ENCODE data around the gene NR1D2. TPM values are rescaled to one million over a fixed set of nuclear protein-coding genes. Genes with fewer than 3 reads are reported as not detected.

NR1D2 gene
- total RNA-seq, 1 experiment from 2014 or later, result 23.9 TPM

DNA sequence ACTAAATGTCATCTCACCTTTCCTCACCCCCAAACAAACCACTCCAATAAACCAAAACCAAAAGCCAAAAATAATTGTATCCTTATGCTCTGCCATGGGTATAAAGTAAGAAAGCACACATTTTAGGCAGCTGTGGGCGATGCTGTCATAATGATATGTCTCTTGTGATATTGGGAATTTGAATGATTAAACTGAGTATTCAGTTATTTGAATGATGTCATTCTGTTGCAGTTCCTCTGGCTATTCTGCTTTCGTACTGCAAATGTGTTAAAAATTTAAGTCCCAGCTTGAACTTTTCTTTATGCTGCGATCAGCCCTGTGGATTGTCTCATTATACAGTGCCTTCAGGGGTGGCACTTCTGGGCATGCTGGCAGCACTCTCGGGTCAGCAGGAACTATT, 10.8 kb upstream of the NR1D2 start:
- no peak overlapping the region for H3K4me3 ChIP-seq (ENCODE audit: low read depth, low read length)
- H3K27ac Mint-ChIP-seq (ENCODE audit: unreplicated experiment), result no peak overlapping the region
- H3K36me3 Mint-ChIP-seq (ENCODE audit: insufficient read depth, unreplicated experiment), result no peaks in the 10 kb centered on the region
- ChIA-PET CTCF (no interaction called here), POLR2A (no interaction called here)
- BruUV-seq (replicated peaks), result no TSS peak
- no peaks in the 10 kb centered on the region for H3K4me1 Mint-ChIP-seq (ENCODE audit: low read depth, unreplicated experiment)
- no peaks in the 10 kb centered on the region for H3K27me3 Mint-ChIP-seq (ENCODE audit: insufficient read depth, unreplicated experiment)
- H3K27me3 ChIP-seq (replicated peaks; ENCODE audit: control insufficient read depth, insufficient read depth, low read length), result no peaks in the 10 kb centered on the region
- no peaks in the 10 kb centered on the region for H3K36me3 ChIP-seq (ENCODE audit: control insufficient read depth, insufficient read depth, low read length)
- intact Hi-C loops (cut with micrococcal nuclease; ENCODE audit: unreplicated experiment), result no loop called here
- no peaks in the 10 kb centered on the region for H3K9me3 ChIP-seq
- peaks cover 7% of the 10 kb centered on the region for H3K9me3 Mint-ChIP-seq (ENCODE audit: unreplicated experiment)
- no peaks in the 10 kb centered on the region for H3K4me1 ChIP-seq
- TF ChIP-seq, protein P1, sequence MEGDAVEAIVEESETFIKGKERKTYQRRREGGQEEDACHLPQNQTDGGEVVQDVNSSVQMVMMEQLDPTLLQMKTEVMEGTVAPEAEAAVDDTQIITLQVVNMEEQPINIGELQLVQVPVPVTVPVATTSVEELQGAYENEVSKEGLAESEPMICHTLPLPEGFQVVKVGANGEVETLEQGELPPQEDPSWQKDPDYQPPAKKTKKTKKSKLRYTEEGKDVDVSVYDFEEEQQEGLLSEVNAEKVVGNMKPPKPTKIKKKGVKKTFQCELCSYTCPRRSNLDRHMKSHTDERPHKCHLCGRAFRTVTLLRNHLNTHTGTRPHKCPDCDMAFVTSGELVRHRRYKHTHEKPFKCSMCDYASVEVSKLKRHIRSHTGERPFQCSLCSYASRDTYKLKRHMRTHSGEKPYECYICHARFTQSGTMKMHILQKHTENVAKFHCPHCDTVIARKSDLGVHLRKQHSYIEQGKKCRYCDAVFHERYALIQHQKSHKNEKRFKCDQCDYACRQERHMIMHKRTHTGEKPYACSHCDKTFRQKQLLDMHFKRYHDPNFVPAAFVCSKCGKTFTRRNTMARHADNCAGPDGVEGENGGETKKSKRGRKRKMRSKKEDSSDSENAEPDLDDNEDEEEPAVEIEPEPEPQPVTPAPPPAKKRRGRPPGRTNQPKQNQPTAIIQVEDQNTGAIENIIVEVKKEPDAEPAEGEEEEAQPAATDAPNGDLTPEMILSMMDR (IDR thresholded peaks at IDR 0.05; ENCODE audit: insufficient read depth in 1 of 2, low read depth in 1 of 2, low read length in 1 of 2, severe bottlenecking in 1 of 2, unreplicated experiment in 1 of 2), result no peak
- DNase-seq, result no peak
- no peak overlapping the region for H3K4me3 Mint-ChIP-seq (ENCODE audit: unreplicated experiment)

DNA sequence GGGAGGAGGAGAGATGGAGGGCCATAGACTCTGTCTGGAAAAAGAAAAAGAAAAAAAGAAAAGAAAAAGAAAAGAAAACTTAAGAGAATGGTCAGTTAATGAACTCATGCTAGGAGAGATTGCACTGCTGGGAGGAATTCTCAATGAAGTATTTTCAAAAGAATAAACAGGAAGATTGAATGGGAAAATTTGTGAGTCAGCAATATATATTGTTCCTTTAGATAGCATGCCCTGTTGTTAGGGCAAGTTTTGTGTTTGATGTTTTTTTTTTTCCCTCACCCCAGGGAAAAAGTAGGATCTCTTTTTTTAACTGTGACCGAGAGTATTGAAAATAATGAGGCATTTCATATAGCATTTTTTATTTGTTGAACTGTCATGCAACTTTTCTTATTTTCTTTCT, 7.8 kb upstream of the NR1D2 start:
- ChIA-PET CTCF (no interaction called here), POLR2A (no interaction called here)
- H3K4me1 ChIP-seq, result no peaks in the 10 kb centered on the region
- no peaks in the 10 kb centered on the region for H3K9me3 ChIP-seq
- Mint-ChIP-seq H3K27me3 (ENCODE audit: insufficient read depth, unreplicated experiment) (no peaks in the 10 kb centered on the region), H3K4me3 (ENCODE audit: unreplicated experiment) (no peak overlapping the region), H3K36me3 (ENCODE audit: insufficient read depth, unreplicated experiment) (no peaks in the 10 kb centered on the region), H3K4me1 (ENCODE audit: low read depth, unreplicated experiment) (no peaks in the 10 kb centered on the region), H3K27ac (ENCODE audit: unreplicated experiment) (no peak overlapping the region), H3K9me3 (ENCODE audit: unreplicated experiment) (peaks cover 9% of the 10 kb centered on the region)
- H3K36me3 ChIP-seq (ENCODE audit: control insufficient read depth, insufficient read depth, low read length), result no peaks in the 10 kb centered on the region
- no TSS peak for BruUV-seq (replicated peaks)
- no peak for DNase-seq
- H3K4me3 ChIP-seq (ENCODE audit: low read depth, low read length), result no peak overlapping the region
- intact Hi-C loops (cut with micrococcal nuclease; ENCODE audit: unreplicated experiment), result no loop called here
- no peaks in the 10 kb centered on the region for H3K27me3 ChIP-seq (replicated peaks; ENCODE audit: control insufficient read depth, insufficient read depth, low read length)
- TF ChIP-seq, protein P1 (IDR thresholded peaks at IDR 0.05; ENCODE audit: insufficient read depth in 1 of 2, low read depth in 1 of 2, low read length in 1 of 2, severe bottlenecking in 1 of 2, unreplicated experiment in 1 of 2), result no peak

DNA sequence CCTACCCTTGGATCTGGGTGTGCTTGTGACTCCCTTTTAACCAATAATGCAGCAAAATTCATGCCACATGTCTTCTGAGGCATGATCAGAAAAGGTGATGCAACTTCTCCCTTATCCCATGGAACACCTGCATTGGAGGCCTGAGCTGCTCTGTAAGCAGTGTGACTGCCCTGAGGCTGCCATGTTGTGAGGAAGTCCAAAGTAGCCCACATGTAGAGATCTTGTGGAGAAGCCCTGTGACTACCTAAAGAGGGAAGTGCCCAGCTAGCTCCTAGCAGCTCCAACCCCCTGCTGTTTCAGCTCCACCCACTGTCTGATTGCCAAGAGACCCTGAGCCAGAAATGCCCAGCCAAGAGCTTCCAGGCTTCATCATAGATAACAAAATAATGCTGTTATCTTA, 6.4 kb upstream of the NR1D2 start:
- intact Hi-C loops (cut with micrococcal nuclease; ENCODE audit: unreplicated experiment), result no loop called here
- no peak for DNase-seq
- H3K27me3 Mint-ChIP-seq (ENCODE audit: insufficient read depth, unreplicated experiment), result no peaks in the 10 kb centered on the region
- peaks cover 9% of the 10 kb centered on the region for H3K9me3 Mint-ChIP-seq (ENCODE audit: unreplicated experiment)
- ChIA-PET POLR2A (no interaction called here), CTCF (no interaction called here)
- Histone ChIP-seq H3K36me3 (ENCODE audit: control insufficient read depth, insufficient read depth, low read length) (no peaks in the 10 kb centered on the region), H3K27me3 (replicated peaks; ENCODE audit: control insufficient read depth, insufficient read depth, low read length) (no peaks in the 10 kb centered on the region), H3K9me3 (no peaks in the 10 kb centered on the region), H3K4me1 (no peaks in the 10 kb centered on the region), H3K4me3 (ENCODE audit: low read depth, low read length) (no peak overlapping the region)
- H3K27ac Mint-ChIP-seq (ENCODE audit: unreplicated experiment), result no peak overlapping the region
- BruUV-seq (replicated peaks), result no TSS peak
- H3K36me3 Mint-ChIP-seq (ENCODE audit: insufficient read depth, unreplicated experiment), result no peaks in the 10 kb centered on the region
- H3K4me1 Mint-ChIP-seq (ENCODE audit: low read depth, unreplicated experiment), result peaks cover 4% of the 10 kb centered on the region
- H3K4me3 Mint-ChIP-seq (ENCODE audit: unreplicated experiment), result no peak overlapping the region
- TF ChIP-seq, protein P1 (IDR thresholded peaks at IDR 0.05; ENCODE audit: insufficient read depth in 1 of 2, low read depth in 1 of 2, low read length in 1 of 2, severe bottlenecking in 1 of 2, unreplicated experiment in 1 of 2), result no peak
